HepG2 (cell line): ENCODE data around the gene PLA2R1. TPM values are rescaled to one million over a fixed set of nuclear protein-coding genes. Genes with fewer than 3 reads are reported as not detected.

Source experiments
- FOXA3 ChIP-seq: IDR thresholded peaks from 2 replicates; pipeline ENCODE4 v1.6.1; 2016; ENCODE audit warnings: missing genetic modification reagents, missing compliant biosample characterization
- GABPA ChIP-seq, 2 experiments: IDR thresholded peaks; 2 replicates each; pipeline ENCODE4 v1.6.1; 2011 to 2016; ENCODE audit warnings: low read depth in 2 of 2, low read length in 1 of 2, missing biosample characterization in 1 of 2, missing genetic modification characterization in 1 of 2
- GATA4 ChIP-seq: sonication (generic); IDR thresholded peaks from 2 replicates; pipeline ENCODE4 v1.6.1; 2016; ENCODE audit warnings: antibody characterized with exemption, low read depth, borderline replicate concordance
- GATAD2A ChIP-seq: IDR thresholded peaks from 2 replicates; pipeline ENCODE4 v1.6.1; 2016
- HNF4G ChIP-seq, 2 experiments: sonication (generic) in 1 of 2; formaldehyde crosslinking in 1 of 2; IDR thresholded peaks; 2 replicates each; pipeline versions ENCODE4 v1.4.0 to v1.6.1; 2011 to 2020; ENCODE audit warnings: borderline replicate concordance in 2 of 2, low read depth in 2 of 2, mild to moderate bottlenecking in 2 of 2, low read length in 1 of 2, missing genetic modification reagents in 1 of 2, moderate library complexity in 1 of 2
- KLF16 ChIP-seq, 2 experiments: sonication (generic) in 1 of 2; formaldehyde crosslinking in 1 of 2; IDR thresholded peaks; 2 replicates each; pipeline versions ENCODE4 v1.6.1 to v1.8.0; 2016 to 2023; ENCODE audit warnings: missing genetic modification reagents in 2 of 2, missing compliant biosample characterization in 1 of 2
- LCORL ChIP-seq, 2 experiments: fragments of 450-650 bp in 1 of 2; sonication (generic) in 1 of 2; formaldehyde crosslinking in 1 of 2; IDR thresholded peaks; 2 replicates each; pipeline versions ENCODE4 v1.5.0 to v1.6.1; 2017 to 2020; ENCODE audit warnings: antibody characterized with exemption in 1 of 2, missing genetic modification reagents in 1 of 2
- MEF2D ChIP-seq: sonication (generic); formaldehyde crosslinking; IDR thresholded peaks from 2 replicates; pipeline ENCODE4 v1.5.1; 2020; ENCODE audit warnings: mild to moderate bottlenecking, missing genetic modification reagents
- NONO ChIP-seq, 2 experiments: fragments of 450-650 bp in 1 of 2; sonication (generic) in 1 of 2; formaldehyde crosslinking in 1 of 2; IDR thresholded peaks in 1 of 2; conservative IDR thresholded peaks in 1 of 2; 2 replicates each; pipeline versions ENCODE4 v1.6.1 to v1.8.0; 2017 to 2022; ENCODE audit warnings: mild to moderate bottlenecking in 1 of 2, missing genetic modification reagents in 1 of 2, moderate library complexity in 1 of 2
- PCBP2 ChIP-seq: fragments of 200-400 bp; formaldehyde crosslinking; optimal IDR thresholded peaks from 2 replicates; pipeline ENCODE3; 2018; ENCODE audit warnings: low read length, low read depth; ENCODE audit not compliant: poor library complexity, severe bottlenecking
- SAFB2 ChIP-seq: sonication (generic); formaldehyde crosslinking; IDR thresholded peaks from 2 replicates; pipeline ENCODE4 v1.5.1; 2020; ENCODE audit warnings: missing genetic modification reagents, low read depth, mild to moderate bottlenecking, borderline replicate concordance
- SMAD9 ChIP-seq: sonication (generic); formaldehyde crosslinking; IDR thresholded peaks from 2 replicates; pipeline ENCODE4 v1.5.1; 2020; ENCODE audit warnings: mild to moderate bottlenecking, missing genetic modification reagents
- SOX13 ChIP-seq, 3 experiments: fragments of 450-650 bp in 1 of 3; sonication (generic) in 1 of 3; formaldehyde crosslinking in 1 of 3; IDR thresholded peaks in 2 of 3; conservative IDR thresholded peaks in 1 of 3; 2 replicates each; pipeline versions ENCODE4 v1.5.0 to v1.6.1; 2016 to 2020; ENCODE audit warnings: antibody characterized with exemption in 1 of 3, mild to moderate bottlenecking in 1 of 3, missing compliant biosample characterization in 1 of 3, missing genetic modification reagents in 1 of 3, moderate library complexity in 1 of 3
- SP1 ChIP-seq, 2 experiments: fragments of 450-650 bp in 1 of 2; sonication (generic) in 1 of 2; formaldehyde crosslinking in 1 of 2; IDR thresholded peaks; 2 replicates each; pipeline versions ENCODE4 v1.4.0 to v1.6.1; 2016 to 2020; ENCODE audit warnings: missing genetic modification reagents in 1 of 2
- TBX3 ChIP-seq: fragments of 450-650 bp; IDR thresholded peaks from 2 replicates; pipeline ENCODE4 v1.6.1; 2017; ENCODE audit warnings: antibody characterized with exemption, mild to moderate bottlenecking, inconsistent platforms, borderline replicate concordance
- ZBTB7B ChIP-seq: sonication (generic); formaldehyde crosslinking; IDR thresholded peaks from 2 replicates; pipeline ENCODE4 v1.4.0; 2020; ENCODE audit warnings: missing genetic modification reagents
- ZBTB8A ChIP-seq: sonication (generic); formaldehyde crosslinking; IDR thresholded peaks from 2 replicates; pipeline ENCODE4 v1.4.0; 2020; ENCODE audit warnings: mild to moderate bottlenecking, low read depth, missing genetic modification reagents, borderline replicate concordance
- ZFY ChIP-seq: sonication (generic); formaldehyde crosslinking; IDR thresholded peaks from 2 replicates; pipeline ENCODE4 v1.4.0; 2020; ENCODE audit warnings: missing genetic modification reagents
- ZNF33B ChIP-seq: sonication (generic); formaldehyde crosslinking; IDR thresholded peaks from 2 replicates; pipeline ENCODE4 v1.5.1; 2020; ENCODE audit warnings: mild to moderate bottlenecking, missing genetic modification reagents
- ZNF652 ChIP-seq: IDR thresholded peaks from 2 replicates; pipeline ENCODE4 v1.6.1; 2016; ENCODE audit warnings: low read depth, borderline replicate concordance
- polyA plus RNA-seq, 8 experiments: library from polyadenylated mRNA; depleted of rRNA in 3 of 8; stranded (reverse) in 7 of 8; unstranded in 1 of 8; fragments of >200 nt; fragmentation: Illumina TruSeq in 4 of 8; extraction: Trizol in 4 of 8; gene quantifications; 2 replicates each; pipeline versions ENCODE4 v1.2.1 to v1.2.3, GENCODE V29; 2011 to 2016; ENCODE audit warnings: low read depth in 4 of 8, missing spikeins in 1 of 8, mixed read lengths in 1 of 8; ENCODE audit not compliant: insufficient read depth in 1 of 8
- total RNA-seq, 5 experiments: library from RNA; depleted of rRNA; stranded (reverse); fragments of >200 nt; fragmentation: Illumina TruSeq; extraction: Trizol; gene quantifications; 2 replicates each; pipeline ENCODE4 v1.2.3, GENCODE V29; 2016; ENCODE audit warnings: low read depth in 1 of 5
- TF ChIP-seq, protein P1 (sequence below), 2 experiments: sonication (generic) in 1 of 2; formaldehyde crosslinking in 1 of 2; IDR thresholded peaks; 2 replicates each; pipeline versions ENCODE4 v1.5.1 to v1.6.1; 2011 to 2020; ENCODE audit warnings: borderline replicate concordance in 1 of 2, low read depth in 1 of 2, low read length in 1 of 2, mild to moderate bottlenecking in 1 of 2, missing genetic modification reagents in 1 of 2, moderate library complexity in 1 of 2
- TF ChIP-seq, protein P2 (sequence below): IDR thresholded peaks from 2 replicates; pipeline ENCODE4 v1.6.1; 2016; ENCODE audit warnings: missing biosample characterization, missing genetic modification reagents, low read depth
- TF ChIP-seq, protein P3 (sequence below): sonication (generic); formaldehyde crosslinking; IDR thresholded peaks from 2 replicates; pipeline ENCODE4 v1.8.0; 2022; ENCODE audit warnings: missing genetic modification reagents, low read depth, mild to moderate bottlenecking, borderline replicate concordance

The PLA2R1 gene
- total and polyA plus RNA-seq, 2 of the 13 experiments (the other 11 are each of a cell fraction or from before 2014, with no cell fraction given): not detected

DNA sequence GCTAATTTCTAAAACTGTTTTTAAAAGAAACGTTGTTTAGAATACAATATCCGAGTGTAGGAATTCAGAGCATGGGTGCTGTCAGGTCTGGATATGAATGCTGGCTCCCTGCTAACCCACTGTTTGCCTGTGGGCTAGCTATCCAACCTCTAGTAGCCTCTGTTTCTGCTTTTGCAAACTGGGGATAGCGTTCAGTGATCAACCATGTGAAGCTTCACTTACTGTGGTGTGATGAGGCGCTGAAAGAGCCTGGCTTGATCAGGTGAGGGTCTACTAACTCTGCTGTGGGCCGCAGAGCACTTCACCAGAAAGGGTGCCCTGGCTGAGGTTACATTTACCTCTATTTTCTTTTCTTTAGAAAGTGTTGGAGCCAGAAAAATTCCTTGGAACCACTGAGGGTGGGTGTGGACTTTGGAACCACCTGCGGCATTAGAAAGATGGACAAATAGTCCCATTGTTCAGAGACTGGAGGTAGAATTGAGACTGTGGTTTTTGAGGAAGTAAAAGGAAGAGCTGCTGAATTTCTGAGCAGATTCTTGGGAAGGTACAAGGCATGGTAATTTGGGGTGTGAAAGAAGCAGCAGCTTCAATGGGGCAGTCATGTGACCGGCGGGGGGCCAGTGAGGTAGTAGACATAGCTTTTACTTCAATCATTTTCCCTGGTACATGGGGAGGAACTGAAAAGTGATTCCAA lies 168.1 kb downstream of the PLA2R1 start (continued):
- TF ChIP-seq, protein P1, sequence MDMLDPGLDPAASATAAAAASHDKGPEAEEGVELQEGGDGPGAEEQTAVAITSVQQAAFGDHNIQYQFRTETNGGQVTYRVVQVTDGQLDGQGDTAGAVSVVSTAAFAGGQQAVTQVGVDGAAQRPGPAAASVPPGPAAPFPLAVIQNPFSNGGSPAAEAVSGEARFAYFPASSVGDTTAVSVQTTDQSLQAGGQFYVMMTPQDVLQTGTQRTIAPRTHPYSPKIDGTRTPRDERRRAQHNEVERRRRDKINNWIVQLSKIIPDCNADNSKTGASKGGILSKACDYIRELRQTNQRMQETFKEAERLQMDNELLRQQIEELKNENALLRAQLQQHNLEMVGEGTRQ (IDR thresholded peaks at IDR 0.05; ENCODE audit: low read depth, low read length): no peak
- TF ChIP-seq, protein P1 (CRISPR knock-in tag; IDR thresholded peaks at IDR 0.05; ENCODE audit: borderline replicate concordance): peak; percentile 42; the same call in 1 of the 2 replicates
- TF ChIP-seq FOXA3: no peak
- TF ChIP-seq GATAD2A (CRISPR knock-in tag): peak; percentile 19; the same call in 1 of the 2 replicates
- TF ChIP-seq GABPA (IDR thresholded peaks at IDR 0.05; ENCODE audit: low read depth, low read length): no peak
- TF ChIP-seq GABPA (CRISPR knock-in tag; IDR thresholded peaks at IDR 0.05; ENCODE audit: low read depth): no peak
- TF ChIP-seq LCORL (IDR thresholded peaks at IDR 0.05): no peak
- TF ChIP-seq LCORL (CRISPR knock-in tag; IDR thresholded peaks at IDR 0.05): no peak
- no peak for TF ChIP-seq ZBTB7B (CRISPR knock-in tag)
- TF ChIP-seq ZNF33B (CRISPR knock-in tag): no peak
- no peak for TF ChIP-seq GATA4
- no peak for TF ChIP-seq ZBTB8A (CRISPR knock-in tag)
- no peak for TF ChIP-seq SP1 (IDR thresholded peaks at IDR 0.05)
- TF ChIP-seq SP1 (CRISPR knock-in tag; IDR thresholded peaks at IDR 0.05): no peak
- TF ChIP-seq SMAD9: no peak
- TF ChIP-seq HNF4G (IDR thresholded peaks at IDR 0.05; ENCODE audit: borderline replicate concordance, low read depth, low read length): 0 out of 2 replicates have a peak, but pooled peaks have one; percentile 15
- TF ChIP-seq HNF4G (CRISPR knock-in tag; IDR thresholded peaks at IDR 0.05; ENCODE audit: borderline replicate concordance, low read depth): no peak
- TF ChIP-seq, protein P2, sequence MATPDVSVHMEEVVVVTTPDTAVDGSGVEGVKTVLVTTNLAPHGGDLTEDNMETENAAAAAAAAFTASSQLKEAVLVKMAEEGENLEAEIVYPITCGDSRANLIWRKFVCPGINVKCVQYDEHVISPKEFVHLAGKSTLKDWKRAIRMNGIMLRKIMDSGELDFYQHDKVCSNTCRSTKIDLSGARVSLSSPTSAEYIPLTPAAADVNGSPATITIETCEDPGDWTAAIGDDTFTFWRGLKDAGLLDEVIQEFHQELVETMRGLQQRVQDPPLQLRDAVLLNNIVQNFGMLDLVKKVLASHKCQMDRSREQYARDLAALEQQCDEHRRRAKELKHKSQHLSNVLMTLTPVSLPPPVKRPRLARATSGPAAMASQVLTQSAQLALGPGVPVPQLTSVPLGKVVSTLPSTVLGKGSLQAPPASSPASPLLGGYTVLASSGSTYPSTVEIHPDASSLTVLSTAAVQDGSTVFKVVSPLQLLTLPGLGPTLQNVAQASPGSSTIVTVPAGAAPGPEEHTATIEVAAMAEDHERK: no peak
- TF ChIP-seq SOX13 (IDR thresholded peaks at IDR 0.05): no peak
- peak in 1 of 2 experiments; percentile 34; a peak in 1 of 4 replicates for TF ChIP-seq SOX13 (CRISPR knock-in tag; conservative IDR thresholded peaks at IDR 0.05 in 1 of 2, IDR thresholded peaks at IDR 0.05 in 1 of 2)
- no peak for TF ChIP-seq ZNF652 (CRISPR knock-in tag)
- no peak for TF ChIP-seq TBX3
- TF ChIP-seq, protein P3, sequence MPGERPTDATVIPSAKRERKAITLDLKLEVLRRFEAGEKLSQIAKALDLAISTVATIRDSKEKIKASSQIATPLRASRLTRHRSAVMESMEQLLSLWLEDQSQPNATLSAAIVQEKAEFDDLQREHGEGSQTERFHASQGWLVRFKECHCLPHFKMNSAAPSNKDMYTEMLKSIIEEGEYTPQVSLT (CRISPR knock-in tag): no peak
- TF ChIP-seq NONO (IDR thresholded peaks at IDR 0.05): no peak
- TF ChIP-seq NONO (CRISPR knock-in tag; conservative IDR thresholded peaks at IDR 0.05): no peak
- TF ChIP-seq MEF2D: no peak
- TF ChIP-seq ZFY (CRISPR knock-in tag): 0 out of 2 replicates have a peak, but pooled peaks have one; percentile 15
- no peak for TF ChIP-seq PCBP2
- no peak for TF ChIP-seq SAFB2 (CRISPR knock-in tag)
- no peak for TF ChIP-seq KLF16 (CRISPR knock-in tag; IDR thresholded peaks at IDR 0.05)
